WTC11 (cell line): ENCODE measurements around the gene PREX1.

ENCODE experiments used
- ELF4 ChIP-seq: sonication (generic); formaldehyde crosslinking; IDR thresholded peaks from 2 replicates; pipeline ENCODE4 v1.8.1; 2022; ENCODE audit warnings: low read depth, mild to moderate bottlenecking, moderate library complexity, missing genetic modification reagents
- GABPB1 ChIP-seq: sonication (generic); formaldehyde crosslinking; IDR thresholded peaks from 2 replicates; pipeline ENCODE4 v1.8.1; 2023; ENCODE audit warnings: mild to moderate bottlenecking, missing genetic modification reagents
- NR1H2 ChIP-seq: sonication (generic); formaldehyde crosslinking; IDR thresholded peaks from 2 replicates; pipeline ENCODE4 v1.9.0; 2021; ENCODE audit warnings: mild to moderate bottlenecking, moderate library complexity, missing genetic modification reagents
- NR2C2 ChIP-seq: sonication (generic); formaldehyde crosslinking; IDR thresholded peaks from 2 replicates; pipeline ENCODE4 v1.8.0; 2022; ENCODE audit warnings: mild to moderate bottlenecking, missing genetic modification reagents
- SMAD3 ChIP-seq: sonication (generic); formaldehyde crosslinking; IDR thresholded peaks from 2 replicates; pipeline ENCODE4 v1.8.0; 2022; ENCODE audit warnings: missing genetic modification reagents, mild to moderate bottlenecking, borderline replicate concordance
- SP1 ChIP-seq: sonication (generic); formaldehyde crosslinking; conservative IDR thresholded peaks from 2 replicates; pipeline ENCODE4 v1.8.1; 2022; ENCODE audit warnings: missing genetic modification reagents
- TF ChIP-seq, protein P1 (sequence below): fragments of 200-600 bp; IDR thresholded peaks from 2 replicates; pipeline ENCODE4 v1.8.0; 2022; ENCODE audit warnings: antibody characterized with exemption

DNA sequence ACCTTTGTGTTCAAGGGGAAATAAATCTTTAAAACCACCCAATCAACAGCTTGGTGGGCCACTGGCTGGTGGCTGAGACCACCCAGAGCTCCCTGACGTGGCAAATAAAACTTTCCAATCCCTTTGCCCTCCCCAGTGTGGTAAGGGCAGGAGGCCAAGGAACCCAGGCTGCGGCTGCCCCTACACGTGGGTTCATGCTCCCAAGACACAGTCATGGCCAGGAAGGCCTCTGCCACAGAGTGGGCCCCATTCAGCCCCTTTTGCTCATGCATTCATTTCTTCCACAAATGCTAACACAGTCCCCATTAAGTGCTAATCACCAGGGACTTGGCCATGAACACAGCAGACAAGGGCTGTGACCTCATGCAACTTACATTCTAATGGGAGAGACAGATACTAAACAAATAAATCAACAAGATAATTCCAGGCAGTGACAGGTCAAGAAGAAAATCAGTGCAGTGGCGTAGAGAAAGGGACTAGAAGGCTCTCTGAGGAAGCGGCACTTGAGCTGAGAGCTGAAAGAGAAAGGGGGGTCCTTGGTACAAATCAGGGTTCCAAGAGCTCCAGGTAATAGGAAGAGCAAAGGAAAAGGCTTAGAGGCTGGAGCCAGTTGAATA is 13.8 kb downstream of the PREX1 start:
- TF ChIP-seq ELF4 (CRISPR knock-in tag) (no peak), GABPB1 (no peak), SMAD3 (CRISPR knock-in tag) (no peak), SP1 (CRISPR knock-in tag) (no peak), NR1H2 (CRISPR knock-in tag) (no peak), NR2C2 (CRISPR knock-in tag) (no peak)
- TF ChIP-seq, protein P1, sequence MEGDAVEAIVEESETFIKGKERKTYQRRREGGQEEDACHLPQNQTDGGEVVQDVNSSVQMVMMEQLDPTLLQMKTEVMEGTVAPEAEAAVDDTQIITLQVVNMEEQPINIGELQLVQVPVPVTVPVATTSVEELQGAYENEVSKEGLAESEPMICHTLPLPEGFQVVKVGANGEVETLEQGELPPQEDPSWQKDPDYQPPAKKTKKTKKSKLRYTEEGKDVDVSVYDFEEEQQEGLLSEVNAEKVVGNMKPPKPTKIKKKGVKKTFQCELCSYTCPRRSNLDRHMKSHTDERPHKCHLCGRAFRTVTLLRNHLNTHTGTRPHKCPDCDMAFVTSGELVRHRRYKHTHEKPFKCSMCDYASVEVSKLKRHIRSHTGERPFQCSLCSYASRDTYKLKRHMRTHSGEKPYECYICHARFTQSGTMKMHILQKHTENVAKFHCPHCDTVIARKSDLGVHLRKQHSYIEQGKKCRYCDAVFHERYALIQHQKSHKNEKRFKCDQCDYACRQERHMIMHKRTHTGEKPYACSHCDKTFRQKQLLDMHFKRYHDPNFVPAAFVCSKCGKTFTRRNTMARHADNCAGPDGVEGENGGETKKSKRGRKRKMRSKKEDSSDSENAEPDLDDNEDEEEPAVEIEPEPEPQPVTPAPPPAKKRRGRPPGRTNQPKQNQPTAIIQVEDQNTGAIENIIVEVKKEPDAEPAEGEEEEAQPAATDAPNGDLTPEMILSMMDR, result no peak
